Progenitor cell of endocrine pancreas (in vitro differentiated cells): ENCODE results near the gene TMED10. TPM values are rescaled to one million over a fixed set of nuclear protein-coding genes. Genes with fewer than 3 reads are reported as not detected.

ENCODE experiments used
- DNase-seq: peaks from one replicate; pipeline ENCODE4 v3.0.0; 2021; ENCODE audit warnings: low spot score; ENCODE audit not compliant: unreplicated experiment
- H3K27ac Mint-ChIP-seq: 2 replicates; pipeline ENCODE4 v1.8.0; 2021; ENCODE audit warnings: mild to moderate bottlenecking, moderate library complexity, mixed read lengths
- H3K27me3 Mint-ChIP-seq: 2 replicates; pipeline ENCODE4 v1.8.0; 2021; ENCODE audit warnings: mixed read lengths
- H3K36me3 Mint-ChIP-seq: 2 replicates; pipeline ENCODE4 v1.8.0; 2022; ENCODE audit warnings: mixed read lengths; ENCODE audit not compliant: insufficient read depth
- H3K4me1 Mint-ChIP-seq: 2 replicates; pipeline ENCODE4 v1.8.0; 2021; ENCODE audit warnings: low read depth, mixed read lengths
- H3K4me3 Mint-ChIP-seq: 2 replicates; pipeline ENCODE4 v1.8.0; 2021; ENCODE audit warnings: low read depth, mild to moderate bottlenecking, moderate library complexity, mixed read lengths
- H3K9me3 Mint-ChIP-seq: 2 replicates; pipeline ENCODE4 v1.8.0; 2021; ENCODE audit warnings: low read depth, mixed read lengths
- CTCF ChIP-seq: fragments of 200-600 bp; sonication (generic); IDR thresholded peaks from one replicate; pipeline ENCODE4 v1.5.0; 2021; ENCODE audit warnings: antibody characterized with exemption, mild to moderate bottlenecking; ENCODE audit not compliant: unreplicated experiment
- total RNA-seq: library from RNA; stranded (reverse); gene quantifications from 2 replicates; pipeline ENCODE4 v1.2.1, GENCODE V29; 2021

TMED10 gene
- total RNA-seq, 1 donor from 2014 or later = 288 TPM

DNA sequence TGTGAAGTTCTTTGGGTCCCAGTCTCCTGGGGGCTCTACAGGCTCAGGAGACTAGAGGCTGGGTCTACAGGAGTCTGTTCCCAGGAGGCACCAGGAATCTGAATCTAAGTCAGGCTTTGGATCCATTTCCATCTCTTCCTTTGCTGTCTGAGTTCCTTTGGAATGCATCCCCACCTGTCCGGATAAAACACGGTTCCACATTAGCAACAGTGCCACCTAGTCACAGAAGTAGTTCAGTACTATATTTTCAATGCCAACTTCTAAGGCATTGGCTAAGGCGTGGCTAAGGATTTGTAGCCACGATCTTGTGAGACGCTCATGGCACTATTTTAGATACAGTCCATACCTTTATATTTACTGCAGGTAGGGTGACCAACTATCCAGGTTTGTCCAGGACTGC is 91.9 kb downstream of the TMED10 start:
- peaks cover 17% of the 10 kb centered on the region for H3K36me3 Mint-ChIP-seq
- peaks cover 8% of the 10 kb centered on the region for H3K4me1 Mint-ChIP-seq
- DNase-seq = no peak
- no peak overlapping the region for H3K4me3 Mint-ChIP-seq
- H3K27ac Mint-ChIP-seq = no peak overlapping the region
- H3K27me3 Mint-ChIP-seq = no peaks in the 10 kb centered on the region
- no peaks in the 10 kb centered on the region for H3K9me3 Mint-ChIP-seq
- no peak for TF ChIP-seq CTCF

- H3K9me3 Mint-ChIP-seq = no peaks in the 10 kb centered on the region
- H3K27me3 Mint-ChIP-seq = no peaks in the 10 kb centered on the region
- TF ChIP-seq CTCF = no peak
- H3K36me3 Mint-ChIP-seq = peaks cover 14% of the 10 kb centered on the region
- H3K4me3 Mint-ChIP-seq = no peak overlapping the region
- no peak for DNase-seq
- H3K4me1 Mint-ChIP-seq = peaks cover 8% of the 10 kb centered on the region
- no peak overlapping the region for H3K27ac Mint-ChIP-seq
These were observed 93.1 kb downstream of the TMED10 start for GRCh38 chr14:75083271-75083670.

DNA sequence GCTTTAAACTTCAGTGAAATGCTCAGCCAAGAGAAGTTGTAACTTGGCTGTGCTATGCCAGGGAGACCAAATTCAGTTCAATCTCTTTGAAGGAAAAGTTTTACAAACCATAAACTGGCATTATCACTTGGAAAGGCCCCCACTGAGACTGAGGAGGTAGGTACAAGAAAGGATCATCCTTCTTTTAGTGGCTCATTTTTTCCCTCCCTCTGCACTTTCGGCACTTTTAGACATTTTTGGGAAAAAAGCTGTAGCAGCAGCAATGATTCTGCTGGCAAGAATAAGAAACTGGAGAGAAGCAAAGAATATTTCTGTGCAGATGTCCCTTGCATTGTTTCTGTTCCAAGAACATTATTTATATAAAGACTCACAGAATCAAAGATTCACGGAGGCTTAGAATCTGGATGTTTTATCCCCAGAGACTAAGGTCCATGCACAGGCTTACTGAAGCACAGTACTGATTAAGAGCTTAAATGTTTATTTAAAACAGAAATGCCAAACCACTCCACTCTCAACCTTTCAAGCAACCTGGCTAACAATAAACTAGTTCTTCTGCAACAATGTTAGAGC is 94.7 kb downstream of the TMED10 start:
- H3K4me1 Mint-ChIP-seq = peaks cover 8% of the 10 kb centered on the region
- peaks cover 7% of the 10 kb centered on the region for H3K36me3 Mint-ChIP-seq
- no peak for TF ChIP-seq CTCF
- no peaks in the 10 kb centered on the region for H3K9me3 Mint-ChIP-seq
- H3K4me3 Mint-ChIP-seq = no peak overlapping the region
- no peaks in the 10 kb centered on the region for H3K27me3 Mint-ChIP-seq
- peak overlapping the region; percentile 10 for H3K27ac Mint-ChIP-seq
- no peak for DNase-seq

Other genes starting within 250 kb of the TMED10 start
- 3.5 and 8.2 TPM in 2 replicates for gene PGF, start 221.0 kb downstream of the TMED10 start, total RNA-seq
- gene EIF2B2, start 173.7 kb downstream of the TMED10 start, total RNA-seq = 36.1 and 36.7 TPM in 2 replicates
- 30.8 TPM in 2 replicates for gene MLH3, start 125.1 kb downstream of the TMED10 start, total RNA-seq
- 19.9 and 21.2 TPM in 2 replicates for gene ACYP1, start 112.6 kb downstream of the TMED10 start, total RNA-seq
- 4.8 and 7.5 TPM in 2 replicates for gene ZC2HC1C, start 107.0 kb downstream of the TMED10 start, total RNA-seq
- gene NEK9, start 49.6 kb downstream of the TMED10 start, total RNA-seq = 97.1 and 100 TPM in 2 replicates
- gene FOS, start 102.2 kb upstream of the TMED10 start, total RNA-seq = 73.7 and 88.8 TPM in 2 replicates